Endothelial cell of umbilical vein (primary cell): Measurements from ENCODE around the gene PRAC2.

ENCODE experiments used
- EZH2 ChIP-seq: IDR thresholded peaks from 2 replicates; pipeline ENCODE4 v1.6.1; 2012; ENCODE audit warnings: borderline replicate concordance, low read depth, mild to moderate bottlenecking, moderate library complexity, low read length, inconsistent platforms; ENCODE audit not compliant: severe bottlenecking
- POLR2A ChIP-seq: IDR thresholded peaks from 2 replicates; pipeline ENCODE4 v1.6.1; 2012; ENCODE audit warnings: low read depth, mild to moderate bottlenecking, control low read depth, low read length
- POLR2AphosphoS5 ChIP-seq: IDR thresholded peaks from 2 replicates; pipeline ENCODE4 v1.6.1; 2012; ENCODE audit warnings: low read depth, mild to moderate bottlenecking, control low read depth, low read length, moderate library complexity; ENCODE audit not compliant: insufficient read depth
- TF ChIP-seq, protein P1 (sequence below): IDR thresholded peaks from 2 replicates; pipeline ENCODE4 v1.6.1; 2011; ENCODE audit not compliant: insufficient read depth, insufficient read length

DNA sequence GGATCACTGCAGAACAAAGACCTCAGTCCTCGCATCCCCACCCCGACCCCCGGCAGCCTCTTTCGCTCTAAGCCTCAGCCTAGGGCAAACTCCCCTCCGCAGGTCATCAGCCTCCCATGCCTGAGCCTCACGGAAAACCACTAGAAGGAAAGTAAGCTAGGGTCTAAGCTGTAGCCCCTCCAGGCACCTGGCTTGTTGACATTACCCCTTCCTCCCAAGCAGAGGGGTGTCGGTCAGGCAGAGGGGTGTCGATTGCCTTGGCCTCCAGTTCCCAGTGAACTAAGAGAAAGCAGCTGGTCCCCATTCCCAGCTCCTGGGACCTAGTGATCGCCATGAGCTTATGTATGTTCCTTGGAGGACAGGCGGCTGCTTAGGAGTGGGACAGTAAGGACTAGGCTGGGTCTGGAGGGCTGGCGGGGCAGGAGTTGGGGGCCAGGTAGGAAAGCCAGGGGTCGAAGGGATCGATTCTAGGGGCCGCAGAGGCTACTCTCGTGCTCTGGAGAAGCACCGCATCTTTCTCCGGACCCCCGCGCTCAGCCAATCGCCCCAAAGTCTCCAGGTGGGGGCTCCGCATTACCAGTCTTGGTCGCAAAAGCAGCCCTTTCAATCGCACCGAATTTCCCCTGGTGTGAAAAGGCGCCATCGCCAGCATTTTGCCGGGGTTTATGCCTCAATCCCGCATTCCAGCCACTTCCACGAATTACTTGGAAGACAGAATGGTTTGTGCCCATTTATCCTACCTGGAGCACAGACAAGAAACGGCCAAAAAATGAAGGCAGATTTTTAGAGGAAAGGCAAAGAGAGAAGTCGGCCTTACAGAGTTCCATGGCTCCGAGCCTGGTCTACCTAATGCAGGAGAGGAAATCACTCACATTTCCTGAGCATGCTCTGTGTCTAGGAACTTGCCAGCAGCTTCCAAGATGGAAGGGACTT, 26.9 kb downstream of the PRAC2 start:
- TF ChIP-seq POLR2AphosphoS5 (no peak), EZH2 (peak; percentile 97), POLR2A (no peak)
- TF ChIP-seq, protein P1, sequence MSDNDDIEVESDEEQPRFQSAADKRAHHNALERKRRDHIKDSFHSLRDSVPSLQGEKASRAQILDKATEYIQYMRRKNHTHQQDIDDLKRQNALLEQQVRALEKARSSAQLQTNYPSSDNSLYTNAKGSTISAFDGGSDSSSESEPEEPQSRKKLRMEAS = no peak
